ENCODE results near the gene CWC25.

DNA sequence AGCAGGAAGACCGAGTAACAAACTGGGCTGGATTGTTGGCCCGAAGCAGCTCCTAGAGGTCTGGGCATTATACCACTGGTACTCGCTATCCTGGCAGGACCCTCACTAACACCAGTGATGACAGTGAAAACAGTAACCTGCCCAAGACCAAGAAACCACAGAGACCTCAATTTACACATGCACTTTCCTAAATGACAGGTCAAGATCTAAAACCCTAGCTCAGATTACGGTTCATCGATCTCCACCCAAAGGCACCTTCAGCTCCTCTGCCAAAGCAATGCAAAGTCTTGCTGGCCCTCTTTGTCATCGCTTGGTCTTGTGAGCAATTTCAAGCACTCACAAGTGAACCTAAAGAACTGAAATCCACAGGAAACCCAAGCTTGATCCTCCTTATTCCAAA, 27.3 kb downstream of the CWC25 start:
- TF ChIP-seq ZZZ3 (IDR thresholded peaks at IDR 0.05) (no peak), SNRNP70 (optimal IDR thresholded peaks at IDR 0.05; ENCODE audit: low read depth, low read length) (no peak), CAMTA2 (CRISPR knock-in tag; conservative IDR thresholded peaks at IDR 0.05) (no peak), MAZ (CRISPR knock-in tag; conservative IDR thresholded peaks at IDR 0.05 in 1 of 2, IDR thresholded peaks at IDR 0.05 in 1 of 2) (no peak), SMAD3 (CRISPR knock-in tag; conservative IDR thresholded peaks at IDR 0.05) (no peak), SMARCC2 (IDR thresholded peaks at IDR 0.05; ENCODE audit: low read depth) (no peak), ARID2 (IDR thresholded peaks at IDR 0.05) (no peak), ZKSCAN3 (CRISPR knock-in tag; IDR thresholded peaks at IDR 0.05) (no peak), POLR2A (conservative IDR thresholded peaks at IDR 0.05) (no peak), ZNF274 (IDR thresholded peaks at IDR 0.05; ENCODE audit: borderline replicate concordance, low read depth, low read length) (no peak), SP1 (CRISPR knock-in tag; IDR thresholded peaks at IDR 0.05) (no peak)
- TF ChIP-seq, protein P1, sequence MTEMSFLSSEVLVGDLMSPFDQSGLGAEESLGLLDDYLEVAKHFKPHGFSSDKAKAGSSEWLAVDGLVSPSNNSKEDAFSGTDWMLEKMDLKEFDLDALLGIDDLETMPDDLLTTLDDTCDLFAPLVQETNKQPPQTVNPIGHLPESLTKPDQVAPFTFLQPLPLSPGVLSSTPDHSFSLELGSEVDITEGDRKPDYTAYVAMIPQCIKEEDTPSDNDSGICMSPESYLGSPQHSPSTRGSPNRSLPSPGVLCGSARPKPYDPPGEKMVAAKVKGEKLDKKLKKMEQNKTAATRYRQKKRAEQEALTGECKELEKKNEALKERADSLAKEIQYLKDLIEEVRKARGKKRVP (CRISPR knock-in tag; IDR thresholded peaks at IDR 0.05), result no peak
- TF ChIP-seq, protein P2, sequence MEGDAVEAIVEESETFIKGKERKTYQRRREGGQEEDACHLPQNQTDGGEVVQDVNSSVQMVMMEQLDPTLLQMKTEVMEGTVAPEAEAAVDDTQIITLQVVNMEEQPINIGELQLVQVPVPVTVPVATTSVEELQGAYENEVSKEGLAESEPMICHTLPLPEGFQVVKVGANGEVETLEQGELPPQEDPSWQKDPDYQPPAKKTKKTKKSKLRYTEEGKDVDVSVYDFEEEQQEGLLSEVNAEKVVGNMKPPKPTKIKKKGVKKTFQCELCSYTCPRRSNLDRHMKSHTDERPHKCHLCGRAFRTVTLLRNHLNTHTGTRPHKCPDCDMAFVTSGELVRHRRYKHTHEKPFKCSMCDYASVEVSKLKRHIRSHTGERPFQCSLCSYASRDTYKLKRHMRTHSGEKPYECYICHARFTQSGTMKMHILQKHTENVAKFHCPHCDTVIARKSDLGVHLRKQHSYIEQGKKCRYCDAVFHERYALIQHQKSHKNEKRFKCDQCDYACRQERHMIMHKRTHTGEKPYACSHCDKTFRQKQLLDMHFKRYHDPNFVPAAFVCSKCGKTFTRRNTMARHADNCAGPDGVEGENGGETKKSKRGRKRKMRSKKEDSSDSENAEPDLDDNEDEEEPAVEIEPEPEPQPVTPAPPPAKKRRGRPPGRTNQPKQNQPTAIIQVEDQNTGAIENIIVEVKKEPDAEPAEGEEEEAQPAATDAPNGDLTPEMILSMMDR (IDR thresholded peaks at IDR 0.05 in 2 of 3, conservative IDR thresholded peaks at IDR 0.05 in 1 of 3; ENCODE audit: insufficient read depth in 2 of 3, low read depth in 1 of 3, low read length in 3 of 3), result no peak

Data from K562 (cell line).